Fibroblast of villous mesenchyme (primary cell): ENCODE results near the gene MAST1. TPM values are rescaled to one million over a fixed set of nuclear protein-coding genes. Genes with fewer than 3 reads are reported as not detected.
A peak's percentile ranks its signal among the peaks of the same experiment; 100 is the strongest.

Experiments
- DNase-seq: peaks from one replicate; pipeline ENCODE4 v3.0.0-alpha.2; 2010; ENCODE audit warnings: low read depth
- H3K4me3 ChIP-seq: 2 replicates; pipeline ENCODE4 v1.5.1; 2011; ENCODE audit warnings: low read depth, mild to moderate bottlenecking, low read length
- CTCF ChIP-seq: IDR thresholded peaks from 2 replicates; pipeline ENCODE4 v1.5.1; 2012; ENCODE audit warnings: low read depth, mild to moderate bottlenecking, low read length; ENCODE audit not compliant: insufficient read depth
- total RNA-seq: library from RNA; depleted of rRNA; stranded (reverse); fragments of >200 nt; gene quantifications from 2 replicates; pipeline ENCODE4 v1.2.3, GENCODE V29; 2012

Gene MAST1
- total RNA-seq, 1 donor, result under 0.01 TPM

GRCh38 chr19:12821761-12822160 lies 16.6 kb upstream of the MAST1 start:
- no peak overlapping the region for H3K4me3 ChIP-seq
- no peak for DNase-seq
- TF ChIP-seq CTCF, result no peak

GRCh38 chr19:12825254-12826131 lies 12.8 kb upstream of the MAST1 start:
- TF ChIP-seq CTCF, result peak; percentile 52
- H3K4me3 ChIP-seq, result peak overlapping the region; percentile 18
- DNase-seq, result peak; percentile 33

GRCh38 chr19:12828494-12828893 lies 9.8 kb upstream of the MAST1 start:
- H3K4me3 ChIP-seq, result no peak overlapping the region
- peak; percentile 13 for DNase-seq
- TF ChIP-seq CTCF, result no peak

GRCh38 chr19:12833418-12833737 lies 4.9 kb upstream of the MAST1 start:
- H3K4me3 ChIP-seq, result no peak overlapping the region
- TF ChIP-seq CTCF, result no peak
- no peak for DNase-seq

GRCh38 chr19:12833738-12834565 lies 4.4 kb upstream of the MAST1 start:
- DNase-seq, result no peak
- H3K4me3 ChIP-seq, result peak overlapping the region; percentile 53
- TF ChIP-seq CTCF, result no peak

GRCh38 chr19:12834566-12834943 lies 3.8 kb upstream of the MAST1 start, which contains the start of gene RTBDN:
RTBDN (minus strand) TSS chr19:12834579; CDS start chr19:12829979, 4,600 bp downstream.
- no peak for TF ChIP-seq CTCF
- DNase-seq, result no peak
- H3K4me3 ChIP-seq, result peak within 1 kb of the TSS; percentile 53
